ENCODE results near the gene SRGAP3. TPM values are rescaled to one million over a fixed set of nuclear protein-coding genes. Genes with fewer than 3 reads are reported as not detected.

The SRGAP3 gene
- total RNA-seq, 2 donors from 2014 or later = 10.9 to 11.4 TPM

DNA sequence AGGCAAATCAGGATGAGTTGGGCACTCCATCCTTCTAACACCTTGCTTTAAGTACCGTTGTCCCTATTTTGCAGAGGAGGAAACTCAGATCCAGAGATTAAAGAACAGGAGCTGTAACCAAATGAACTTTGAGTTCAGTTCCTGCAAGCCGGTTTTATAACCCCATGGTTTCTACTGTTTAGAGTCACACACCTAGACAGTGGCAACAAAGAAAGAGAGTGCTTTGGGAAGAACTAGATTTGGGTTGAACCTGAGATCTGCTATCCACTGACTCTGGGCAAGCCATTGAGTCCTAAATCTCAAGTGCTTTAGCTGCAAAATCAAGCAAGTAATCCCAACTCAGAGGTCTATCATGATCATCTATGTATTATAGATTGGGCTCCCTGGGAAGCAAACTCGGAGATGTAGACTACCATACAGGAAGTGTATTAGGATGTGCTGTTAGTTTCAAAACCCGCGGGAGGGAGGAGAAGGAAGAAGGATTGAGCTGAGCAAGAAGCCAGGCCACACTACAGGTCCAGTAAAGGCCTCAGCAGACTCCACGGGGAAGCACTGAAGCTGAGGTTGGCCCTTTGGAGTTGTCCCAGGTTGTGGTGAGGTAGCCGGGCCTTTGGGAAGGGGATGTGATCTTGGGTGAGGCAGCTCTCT is 42.2 kb downstream of the SRGAP3 start:
- Histone ChIP-seq H3K27me3 (no peaks in the 10 kb centered on the region), H3K36me3 (replicated peaks in 1 of 2; ENCODE audit: insufficient read depth in 1 of 2, low read depth in 2 of 2) (no peaks in the 10 kb centered on the region), H3K4me3 (no peak overlapping the region), H3K27ac (no peak overlapping the region), H3K9me3 (no peaks in the 10 kb centered on the region), H3K4me1 (no peaks in the 10 kb centered on the region)
- intact Hi-C loops (cut with DNase I) = no loop called here
- 90 to 91% methylated on average over 7 of the region's 7 CpGs for WGBS, 2 donors
- DNase-seq (no peak), ATAC-seq (no peak)
- no peak for TF ChIP-seq POLR2A (IDR thresholded peaks at IDR 0.05)
- TF ChIP-seq, protein P1, sequence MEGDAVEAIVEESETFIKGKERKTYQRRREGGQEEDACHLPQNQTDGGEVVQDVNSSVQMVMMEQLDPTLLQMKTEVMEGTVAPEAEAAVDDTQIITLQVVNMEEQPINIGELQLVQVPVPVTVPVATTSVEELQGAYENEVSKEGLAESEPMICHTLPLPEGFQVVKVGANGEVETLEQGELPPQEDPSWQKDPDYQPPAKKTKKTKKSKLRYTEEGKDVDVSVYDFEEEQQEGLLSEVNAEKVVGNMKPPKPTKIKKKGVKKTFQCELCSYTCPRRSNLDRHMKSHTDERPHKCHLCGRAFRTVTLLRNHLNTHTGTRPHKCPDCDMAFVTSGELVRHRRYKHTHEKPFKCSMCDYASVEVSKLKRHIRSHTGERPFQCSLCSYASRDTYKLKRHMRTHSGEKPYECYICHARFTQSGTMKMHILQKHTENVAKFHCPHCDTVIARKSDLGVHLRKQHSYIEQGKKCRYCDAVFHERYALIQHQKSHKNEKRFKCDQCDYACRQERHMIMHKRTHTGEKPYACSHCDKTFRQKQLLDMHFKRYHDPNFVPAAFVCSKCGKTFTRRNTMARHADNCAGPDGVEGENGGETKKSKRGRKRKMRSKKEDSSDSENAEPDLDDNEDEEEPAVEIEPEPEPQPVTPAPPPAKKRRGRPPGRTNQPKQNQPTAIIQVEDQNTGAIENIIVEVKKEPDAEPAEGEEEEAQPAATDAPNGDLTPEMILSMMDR (IDR thresholded peaks at IDR 0.05) = no peak

DNA sequence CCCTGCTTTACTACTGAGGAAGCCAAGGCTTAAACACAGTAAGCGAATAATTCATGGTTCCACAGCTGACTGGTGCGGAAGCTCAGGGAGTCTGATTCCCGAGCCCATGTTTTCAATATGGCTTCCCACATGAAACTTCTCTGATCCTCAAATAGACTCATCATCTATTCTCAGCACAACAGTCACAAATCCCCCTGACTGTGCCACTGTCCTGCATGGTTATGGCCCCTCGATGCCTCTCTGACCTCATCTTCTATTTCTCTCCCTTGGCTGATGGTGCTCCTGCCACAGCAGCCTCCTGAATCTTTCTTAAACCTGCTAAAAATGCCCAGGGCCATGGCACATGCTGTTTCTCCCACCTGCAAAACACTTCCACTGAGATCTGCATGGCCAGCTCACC is 43.2 kb downstream of the SRGAP3 start:
- Histone ChIP-seq H3K4me1 (no peaks in the 10 kb centered on the region), H3K9me3 (no peaks in the 10 kb centered on the region), H3K4me3 (no peak overlapping the region), H3K27ac (no peak overlapping the region), H3K27me3 (no peaks in the 10 kb centered on the region), H3K36me3 (replicated peaks in 1 of 2; ENCODE audit: insufficient read depth in 1 of 2, low read depth in 2 of 2) (no peaks in the 10 kb centered on the region)
- no peak for DNase-seq
- intact Hi-C loops (cut with DNase I) = no loop called here
- WGBS, 2 donors = 87 to 94% methylated on average over 4 of the region's 4 CpGs
- no peak for TF ChIP-seq POLR2A (IDR thresholded peaks at IDR 0.05)
- TF ChIP-seq, protein P1 (IDR thresholded peaks at IDR 0.05) = no peak
- ATAC-seq = no peak

DNA sequence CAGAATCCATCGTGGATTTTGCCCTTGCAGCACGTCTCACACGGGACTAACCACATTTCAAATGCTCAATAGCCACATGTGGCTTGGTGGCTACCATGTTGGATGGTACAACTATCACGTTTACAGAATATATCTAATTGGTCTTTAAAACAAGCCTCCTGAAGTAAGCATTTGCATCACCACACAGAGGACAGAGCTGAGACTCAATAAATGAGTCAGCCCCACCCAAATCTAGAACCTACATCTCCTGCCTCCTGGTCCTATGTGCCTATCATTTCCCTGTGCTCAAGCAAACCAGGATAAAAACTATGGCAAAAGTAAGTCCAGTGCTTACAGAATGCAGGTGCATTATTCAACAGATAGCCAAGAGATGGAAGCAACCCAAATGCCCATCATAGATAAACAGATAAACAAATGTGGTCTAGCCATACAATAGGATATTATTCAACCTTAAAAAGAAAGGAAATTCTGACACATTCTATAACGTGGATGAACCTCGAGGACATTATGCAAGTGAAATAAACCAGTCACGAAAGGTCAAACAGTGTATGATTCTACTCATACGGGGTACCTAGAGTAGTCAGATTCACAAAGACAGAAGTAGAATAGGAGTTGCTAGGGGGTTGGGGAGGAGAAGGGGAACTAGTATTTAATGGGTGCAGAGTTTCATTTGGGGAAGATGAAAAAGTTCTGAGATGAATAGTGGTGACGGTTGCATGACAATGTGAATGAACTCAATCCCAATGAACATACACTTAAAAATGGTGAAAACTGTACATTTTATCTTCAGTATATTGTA is 43.9 kb downstream of the SRGAP3 start:
- intact Hi-C loops (cut with DNase I) = no loop called here
- Histone ChIP-seq H3K4me1 (no peaks in the 10 kb centered on the region), H3K36me3 (replicated peaks in 1 of 2; ENCODE audit: insufficient read depth in 1 of 2, low read depth in 2 of 2) (no peaks in the 10 kb centered on the region), H3K27ac (no peak overlapping the region), H3K9me3 (no peaks in the 10 kb centered on the region), H3K4me3 (no peak overlapping the region), H3K27me3 (no peaks in the 10 kb centered on the region)
- DNase-seq (no peak), ATAC-seq (no peak)
- TF ChIP-seq POLR2A (IDR thresholded peaks at IDR 0.05) = no peak
- TF ChIP-seq, protein P1 (IDR thresholded peaks at IDR 0.05) = no peak
- WGBS, 2 donors = 88 to 90% methylated on average over 9 of the region's 9 CpGs

DNA sequence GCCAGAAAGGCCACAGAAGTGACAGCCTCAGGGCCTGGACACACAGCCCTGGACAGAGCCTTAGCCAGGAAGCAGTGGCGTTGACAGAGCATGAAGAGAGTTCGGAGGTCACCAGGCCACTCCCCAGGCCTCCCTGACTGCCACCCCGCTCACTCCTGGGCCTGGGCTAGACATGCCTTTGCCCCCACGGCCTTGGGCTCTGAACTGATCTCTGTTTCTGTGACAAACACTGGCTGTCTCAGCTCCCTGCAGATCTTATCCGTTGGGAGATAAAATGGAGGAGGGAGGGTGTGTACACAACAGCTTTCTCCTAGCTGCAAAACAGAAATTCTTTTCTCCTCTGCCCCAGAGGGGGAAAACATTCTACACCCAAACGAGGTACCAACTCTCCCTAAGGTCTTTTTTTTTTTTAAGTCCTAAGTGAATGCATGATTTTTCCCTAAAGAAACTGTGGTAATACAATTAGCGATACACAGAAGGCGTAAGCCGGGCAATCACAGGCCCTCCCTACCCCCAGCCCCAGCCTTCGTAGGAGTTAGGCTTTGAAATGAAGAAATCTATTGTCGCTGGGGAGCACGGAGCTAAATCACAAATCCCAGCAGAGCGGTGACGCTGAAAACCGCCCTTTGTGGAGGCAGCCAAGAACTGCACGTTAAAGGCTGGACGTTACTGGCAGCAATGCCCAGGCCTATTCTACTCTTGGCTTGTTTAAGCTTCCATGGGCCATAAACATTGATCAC is 45.0 kb downstream of the SRGAP3 start:
- ATAC-seq (no peak), DNase-seq (no peak)
- Histone ChIP-seq H3K9me3 (no peaks in the 10 kb centered on the region), H3K27me3 (no peaks in the 10 kb centered on the region), H3K4me3 (no peak overlapping the region), H3K36me3 (replicated peaks in 1 of 2; ENCODE audit: insufficient read depth in 1 of 2, low read depth in 2 of 2) (no peaks in the 10 kb centered on the region), H3K4me1 (no peaks in the 10 kb centered on the region), H3K27ac (no peak overlapping the region)
- TF ChIP-seq, protein P1 (IDR thresholded peaks at IDR 0.05) = no peak
- TF ChIP-seq POLR2A (IDR thresholded peaks at IDR 0.05) = no peak
- intact Hi-C loops (cut with DNase I) = no loop called here
- whole genome bisulfite sequencing, 2 donors = 68 to 74% methylated on average over 17 of the region's 17 CpGs

Data from body of pancreas (tissue), 4 donors.